H9 (cell line): Measurements from ENCODE around the gene TBL2. TPM values are rescaled to one million over a fixed set of nuclear protein-coding genes. Genes with fewer than 3 reads are reported as not detected.

ENCODE experiments used
- DNase-seq: peaks from one replicate; pipeline ENCODE4 v3.0.0-alpha.2; 2017
- H2AFZ ChIP-seq: one replicate; pipeline ENCODE4 v1.6.1; 2013; ENCODE audit warnings: mild to moderate bottlenecking, low read length, control low read depth, moderate library complexity
- H2AK5ac ChIP-seq: 2 replicates; pipeline ENCODE4 v1.6.1; 2013; ENCODE audit warnings: low read length, control low read depth, mixed read lengths; ENCODE audit not compliant: insufficient read length
- H2BK120ac ChIP-seq: one replicate; pipeline ENCODE4 v1.6.1; 2013; ENCODE audit warnings: low read depth, mild to moderate bottlenecking, low read length, control low read depth, inconsistent platforms; ENCODE audit not compliant: poor library complexity, severe bottlenecking
- H2BK12ac ChIP-seq: 2 replicates; pipeline ENCODE4 v1.6.1; 2013; ENCODE audit warnings: low read length, control low read depth, mixed read lengths, low read depth; ENCODE audit not compliant: insufficient read length
- H2BK15ac ChIP-seq: 2 replicates; pipeline ENCODE4 v1.6.1; 2013; ENCODE audit warnings: low read depth, low read length, control low read depth
- H2BK20ac ChIP-seq: one replicate; pipeline ENCODE4 v1.6.1; 2013; ENCODE audit warnings: low read depth, mild to moderate bottlenecking, low read length, control low read depth, inconsistent platforms; ENCODE audit not compliant: poor library complexity, severe bottlenecking
- H2BK5ac ChIP-seq: 2 replicates; pipeline ENCODE4 v1.6.1; 2013; ENCODE audit warnings: low read length, control low read depth, mixed read lengths; ENCODE audit not compliant: insufficient read length
- H3K14ac ChIP-seq: 2 replicates; pipeline ENCODE4 v1.6.1; 2013; ENCODE audit warnings: low read length, control low read depth; ENCODE audit not compliant: insufficient read depth
- H3K18ac ChIP-seq: 2 replicates; pipeline ENCODE4 v1.6.1; 2013; ENCODE audit warnings: low read depth, mild to moderate bottlenecking, mixed read lengths, low read length, control low read depth; ENCODE audit not compliant: insufficient read length
- H3K23ac ChIP-seq: 2 replicates; pipeline ENCODE4 v1.6.1; 2013; ENCODE audit warnings: low read length, control low read depth, mixed read lengths, low read depth; ENCODE audit not compliant: insufficient read length
- H3K23me2 ChIP-seq: 2 replicates; pipeline ENCODE4 v1.6.1; 2013; ENCODE audit warnings: low read depth, mild to moderate bottlenecking, mixed read lengths, low read length, control low read depth; ENCODE audit not compliant: insufficient read length, poor library complexity, severe bottlenecking
- H3K27ac ChIP-seq: 2 replicates; pipeline ENCODE4 v1.5.1; 2013; ENCODE audit warnings: low read length, control low read depth, mixed read lengths, low read depth; ENCODE audit not compliant: insufficient read length
- H3K27me3 ChIP-seq: 2 replicates; pipeline ENCODE4 v1.6.1; 2013; ENCODE audit warnings: low read length, control low read depth, inconsistent platforms; ENCODE audit not compliant: insufficient read depth
- H3K4ac ChIP-seq: 2 replicates; pipeline ENCODE4 v1.6.1; 2013; ENCODE audit warnings: low read depth, mild to moderate bottlenecking, control low read depth, inconsistent platforms, low read length, moderate library complexity
- H3K4me1 ChIP-seq: 2 replicates; pipeline ENCODE4 v1.6.1; 2013; ENCODE audit warnings: low read length, control low read depth, inconsistent platforms; ENCODE audit not compliant: insufficient read depth
- H3K4me2 ChIP-seq: 2 replicates; pipeline ENCODE4 v1.6.1; 2013; ENCODE audit warnings: low read length, control low read depth, mixed read lengths; ENCODE audit not compliant: insufficient read length, insufficient read depth
- H3K56ac ChIP-seq: 2 replicates; pipeline ENCODE4 v1.6.1; 2013; ENCODE audit warnings: low read depth, mild to moderate bottlenecking, mixed read lengths, low read length, control low read depth; ENCODE audit not compliant: insufficient read length
- H3K79me1 ChIP-seq: 2 replicates; pipeline ENCODE4 v1.6.1; 2013; ENCODE audit warnings: low read depth, mild to moderate bottlenecking, moderate library complexity, low read length, control low read depth, inconsistent platforms; ENCODE audit not compliant: insufficient read depth, poor library complexity, severe bottlenecking
- H3K79me2 ChIP-seq: 2 replicates; pipeline ENCODE4 v1.6.1; 2013; ENCODE audit warnings: low read length, control low read depth, inconsistent platforms; ENCODE audit not compliant: insufficient read depth
- H3K9ac ChIP-seq: 2 replicates; pipeline ENCODE4 v1.6.1; 2013; ENCODE audit warnings: low read length, control low read depth, mixed read lengths; ENCODE audit not compliant: insufficient read length; ENCODE audit errors: extremely low read depth
- H3K9me3 ChIP-seq: one replicate; pipeline ENCODE4 v1.6.1; 2013; ENCODE audit warnings: low read depth, low read length, inconsistent platforms; ENCODE audit not compliant: control insufficient read depth
- H3T11ph ChIP-seq: one replicate; pipeline ENCODE4 v1.6.1; 2013; ENCODE audit warnings: mild to moderate bottlenecking, low read length, control low read depth, inconsistent platforms
- H4K20me1 ChIP-seq: one replicate; pipeline ENCODE4 v1.6.1; 2013; ENCODE audit not compliant: control insufficient read depth, insufficient read length, insufficient read depth
- H4K5ac ChIP-seq: 2 replicates; pipeline ENCODE4 v1.6.1; 2013; ENCODE audit warnings: low read depth, mild to moderate bottlenecking, mixed read lengths, low read length, control low read depth; ENCODE audit not compliant: insufficient read length
- H4K8ac ChIP-seq: replicated peaks from 2 replicates; pipeline ENCODE4 v1.6.1; 2013; ENCODE audit warnings: low read length, control low read depth, mixed read lengths, low read depth; ENCODE audit not compliant: insufficient read length
- H4K91ac ChIP-seq: 2 replicates; pipeline ENCODE4 v1.6.1; 2013; ENCODE audit warnings: low read depth, mild to moderate bottlenecking, moderate library complexity, mixed read lengths, low read length, control low read depth; ENCODE audit not compliant: insufficient read length
- H3K27ac Mint-ChIP-seq, 3 experiments: 2 replicates in 2 of 3; 3 replicates in 1 of 3; pipeline ENCODE4 v1.8.0; 2020 to 2021; ENCODE audit warnings: mixed read lengths in 3 of 3, mild to moderate bottlenecking in 1 of 3, moderate library complexity in 1 of 3
- H3K27me3 Mint-ChIP-seq: 2 replicates; pipeline ENCODE4 v1.8.0; 2021; ENCODE audit warnings: low read depth, mild to moderate bottlenecking, moderate library complexity, mixed read lengths
- H3K36me3 Mint-ChIP-seq, 3 experiments: 2 replicates in 2 of 3; 3 replicates in 1 of 3; pipeline ENCODE4 v1.8.0; 2020 to 2021; ENCODE audit warnings: low read depth in 3 of 3, mixed read lengths in 3 of 3; ENCODE audit not compliant: insufficient read depth in 1 of 3
- H3K4me1 Mint-ChIP-seq, 2 experiments: 2 replicates each; pipeline ENCODE4 v1.8.0; 2020; ENCODE audit warnings: mixed read lengths in 2 of 2
- H3K4me3 Mint-ChIP-seq, 2 experiments: 2 replicates in 1 of 2; 3 replicates in 1 of 2; pipeline ENCODE4 v1.8.0; 2020 to 2021; ENCODE audit warnings: mild to moderate bottlenecking in 2 of 2, mixed read lengths in 2 of 2, moderate library complexity in 1 of 2
- H3K9me3 Mint-ChIP-seq, 2 experiments: 2 replicates in 1 of 2; 3 replicates in 1 of 2; pipeline ENCODE4 v1.8.0; 2020; ENCODE audit warnings: mild to moderate bottlenecking in 2 of 2, mixed read lengths in 2 of 2, moderate library complexity in 1 of 2
- CTCF ChIP-seq: fragments of 200-600 bp; sonication (generic); conservative IDR thresholded peaks from 3 replicates; pipeline ENCODE4 v1.8.0; 2021; ENCODE audit warnings: antibody characterized with exemption, mild to moderate bottlenecking
- WGBS: extraction: QIAGEN DNeasy Blood & Tissue Kit; methylation state at CpG from one replicate; pipeline ENCODE4 v1.1.7; 2013; ENCODE audit warnings: missing lambda C conversion rate, low lambda C conversion rate, mixed read lengths; ENCODE audit not compliant: insufficient read length; ENCODE audit errors: extremely low coverage; 5-methylcytosine and 5-hydroxymethylcytosine counted together
- total RNA-seq: library from RNA; stranded (reverse); gene quantifications from 2 replicates; pipeline ENCODE4 v1.2.1, GENCODE V29; 2021

The TBL2 gene
- total RNA-seq, 1 experiment from 2014 or later, result 26.7 TPM

- no peak overlapping the region for H3T11ph ChIP-seq
- H3K27me3 Mint-ChIP-seq, result peaks cover 63% of the 10 kb centered on the region
- no CpG with 5 or more reads among the region's 9 CpGs for WGBS
- H4K8ac ChIP-seq, result no peak overlapping the region
- H3K4ac ChIP-seq, result no peak overlapping the region
- no peaks in the 10 kb centered on the region for H3K27me3 ChIP-seq
- peak overlapping the region in 1 of 2 experiments; percentile 90; a peak in 3 of 5 replicates for H3K4me3 Mint-ChIP-seq
- DNase-seq, result no peak
- no peak overlapping the region for H2BK15ac ChIP-seq
- no peak overlapping the region; a peak in 1 of 7 replicates for H3K27ac Mint-ChIP-seq
- no peak overlapping the region for H3K4me2 ChIP-seq
- no peaks in the 10 kb centered on the region for H3K79me2 ChIP-seq
- H2AK5ac ChIP-seq, result no peak overlapping the region
- no peak overlapping the region for H2BK120ac ChIP-seq
- no peaks in the 10 kb centered on the region for H3K9me3 Mint-ChIP-seq
- no peak overlapping the region for H3K18ac ChIP-seq
- no peak overlapping the region for H3K56ac ChIP-seq
- H2BK5ac ChIP-seq, result no peak overlapping the region
- peaks cover 2 to 29% of the 10 kb centered on the region in 2 experiments; a peak in 2 of 4 replicates for H3K4me1 Mint-ChIP-seq
- no peak overlapping the region for H2BK12ac ChIP-seq
- H3K23me2 ChIP-seq, result peaks cover 15% of the 10 kb centered on the region
- no peaks in the 10 kb centered on the region for H3K79me1 ChIP-seq
- H3K9ac ChIP-seq, result no peak overlapping the region
- H3K9me3 ChIP-seq, result no peaks in the 10 kb centered on the region
- H3K23ac ChIP-seq, result no peak overlapping the region
- H3K4me1 ChIP-seq, result no peaks in the 10 kb centered on the region; the same call in 1 of the 2 replicates
- H2BK20ac ChIP-seq, result no peak overlapping the region
- H2AFZ ChIP-seq, result no peak overlapping the region
- H3K36me3 Mint-ChIP-seq, result no peaks in the 10 kb centered on the region
- no peak overlapping the region for H4K5ac ChIP-seq
- H4K91ac ChIP-seq, result no peak overlapping the region
- no peak overlapping the region for H3K14ac ChIP-seq
- H4K20me1 ChIP-seq, result no peaks in the 10 kb centered on the region
- no peak overlapping the region for H3K27ac ChIP-seq
- TF ChIP-seq CTCF, result no peak
Observed at GRCh38 chr7:73624669-73625001, 46.3 kb upstream of the TBL2 start.
